Islet of Langerhans (tissue), 1 donor: ENCODE measurements around the gene HCN4.
A peak's percentile ranks its signal among the peaks of the same experiment; 100 is the strongest.
"Not testable (repeated sequence)": the region's sequence is repeated elsewhere in the genome, so short reads cannot be mapped to it uniquely, and the experiment has no call there.

Experiments
- FAIRE-seq: peaks from one replicate; lab custom pipeline; 2011; peaks lifted over from hg19 to GRCh38; lab: Jason Lieb, UNC

Gene HCN4

DNA sequence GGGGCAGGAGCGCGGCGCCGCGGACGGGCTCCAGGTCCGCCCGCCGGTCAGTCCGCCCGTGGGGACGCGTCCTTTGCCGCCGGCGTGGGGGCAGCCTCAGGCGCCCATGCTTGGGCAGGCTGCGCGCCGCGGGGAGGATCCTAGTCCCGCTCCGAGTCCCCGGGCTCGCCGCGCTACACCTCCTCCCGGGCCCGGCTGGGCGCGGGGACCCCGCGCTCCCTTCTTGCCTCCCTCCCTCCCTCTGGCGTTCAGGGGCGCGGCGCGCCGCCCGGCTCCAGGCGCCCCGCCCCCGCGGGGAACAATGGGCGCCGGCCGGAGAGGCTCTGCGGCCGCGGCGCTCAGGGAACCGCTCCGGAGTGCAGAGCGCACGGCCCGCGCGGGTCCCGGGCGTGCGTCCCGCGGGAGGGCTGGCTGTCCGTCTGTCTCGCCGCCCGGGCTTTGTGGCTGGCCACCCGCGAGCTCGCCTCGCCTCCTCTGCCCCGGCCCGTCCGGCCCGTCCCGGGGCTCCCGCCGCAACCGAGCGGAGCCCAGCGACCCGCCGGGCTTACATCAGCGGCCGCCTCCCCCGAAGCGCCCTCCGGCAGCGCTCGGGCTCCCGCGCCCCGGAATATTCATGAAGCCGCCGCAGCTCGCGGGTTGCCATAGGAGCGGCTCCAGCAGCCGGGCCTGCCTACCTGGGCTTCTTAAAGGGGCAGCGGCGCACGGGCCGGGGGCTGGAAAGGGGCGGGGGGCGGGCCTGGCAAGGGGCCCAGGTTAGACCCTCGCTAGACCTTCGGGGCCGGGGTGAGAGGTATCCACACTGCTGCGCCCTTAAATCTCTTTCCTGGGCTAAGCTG, at the start of gene HCN4:
HCN4 (minus strand) TSS at position 658 of the 836 bp plus-strand sequence. CDS start 688 bp downstream, outside the sequence.
- FAIRE-seq = no peak

DNA sequence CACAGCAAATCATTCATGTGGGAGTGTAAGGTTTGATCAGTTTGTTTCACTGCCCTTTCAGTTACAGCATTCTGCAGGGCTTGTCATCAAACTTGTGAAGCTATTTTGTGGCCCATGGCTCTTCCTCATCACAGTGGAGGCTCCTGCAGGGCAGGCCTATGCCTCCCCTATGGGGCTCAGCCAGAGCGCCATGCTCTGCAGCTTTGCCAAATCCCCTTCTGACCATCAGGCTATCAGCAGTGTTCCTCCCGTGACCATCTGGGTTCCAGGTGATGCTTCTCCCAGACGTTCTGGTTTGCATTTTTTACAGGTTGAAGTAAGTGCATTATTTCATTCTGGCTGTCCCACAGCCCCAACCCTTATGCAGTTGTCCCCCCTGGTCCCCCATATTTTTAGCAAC, 46.1 kb upstream of the HCN4 start:
- FAIRE-seq = no peak

DNA sequence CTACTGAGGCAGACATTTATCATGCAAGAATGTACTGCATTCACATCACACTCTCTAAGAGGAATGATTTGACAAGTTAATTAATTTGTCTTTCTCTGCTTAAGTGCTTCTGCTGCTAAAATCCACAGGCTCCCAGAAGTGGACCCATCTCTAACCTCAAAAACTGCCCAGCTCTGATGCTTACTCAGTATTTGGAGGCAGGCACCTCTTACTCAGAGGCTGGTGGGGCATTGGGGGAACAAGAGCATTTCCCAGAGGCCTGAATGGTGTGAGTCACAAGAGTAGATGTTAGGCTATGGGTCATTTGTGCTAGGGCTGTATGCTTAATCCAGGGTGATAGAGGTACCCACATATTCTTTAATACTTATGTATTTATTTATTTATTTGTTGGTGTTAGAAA, 34.4 kb upstream of the HCN4 start:
- FAIRE-seq = no peak

DNA sequence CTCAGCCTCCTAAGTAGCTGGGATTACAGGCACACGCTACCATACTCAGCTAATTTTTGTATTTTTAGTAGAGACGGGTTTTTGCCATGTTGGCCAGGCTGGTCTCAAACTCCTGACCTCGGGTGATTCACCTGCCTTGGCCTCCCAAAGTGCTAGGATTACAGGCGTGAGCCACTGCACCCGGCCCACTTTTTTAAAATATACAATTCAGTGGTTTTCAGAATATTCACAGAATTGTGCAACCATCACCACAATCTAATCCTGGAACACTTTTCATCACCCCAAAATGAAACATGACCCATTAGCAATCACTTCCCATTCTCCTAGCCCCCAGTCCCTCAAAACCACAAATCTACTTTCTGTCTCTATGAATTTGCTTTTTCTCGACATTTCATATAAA, 31.5 kb upstream of the HCN4 start:
- FAIRE-seq = not testable (repeated sequence)

DNA sequence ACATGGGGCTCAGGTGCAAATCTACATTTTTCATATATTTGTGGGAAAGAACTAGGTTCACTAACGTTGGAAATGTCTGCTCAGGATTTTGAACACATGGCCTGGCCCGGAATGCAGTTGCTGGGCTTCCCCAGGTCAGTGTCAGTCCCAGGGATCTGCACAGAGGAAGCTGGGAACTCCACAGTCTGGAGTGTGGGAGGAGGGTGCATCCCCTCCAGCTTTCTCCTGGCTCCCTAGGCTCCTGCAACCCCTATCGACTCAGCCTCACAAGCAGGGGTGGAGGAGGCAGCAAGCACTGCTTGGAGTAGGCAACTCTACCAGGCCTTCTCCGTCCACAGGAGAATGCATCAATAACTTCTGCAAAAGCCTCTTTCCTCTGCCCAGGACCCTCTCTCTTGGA, 30.1 kb upstream of the HCN4 start:
- FAIRE-seq = no peak

DNA sequence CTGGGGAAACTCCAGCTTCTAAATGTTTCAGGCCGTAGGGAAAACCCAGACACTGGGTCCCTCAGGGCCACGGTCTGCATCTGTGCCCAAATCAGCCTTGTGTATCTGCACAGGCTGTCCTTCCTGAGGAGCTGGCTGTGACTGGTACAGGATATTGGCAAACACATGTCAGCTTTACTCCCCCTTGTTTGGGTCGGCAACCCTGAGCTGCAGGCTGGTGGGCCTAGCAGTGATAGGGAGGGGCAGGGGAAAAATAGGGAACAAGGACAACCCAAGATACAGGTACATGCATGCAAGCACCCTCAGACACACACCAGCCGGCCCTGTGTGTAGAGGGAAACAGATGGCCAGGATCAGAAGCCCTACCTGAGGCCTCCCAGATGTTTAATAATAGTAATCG, 28.7 kb upstream of the HCN4 start:
- FAIRE-seq = no peak

DNA sequence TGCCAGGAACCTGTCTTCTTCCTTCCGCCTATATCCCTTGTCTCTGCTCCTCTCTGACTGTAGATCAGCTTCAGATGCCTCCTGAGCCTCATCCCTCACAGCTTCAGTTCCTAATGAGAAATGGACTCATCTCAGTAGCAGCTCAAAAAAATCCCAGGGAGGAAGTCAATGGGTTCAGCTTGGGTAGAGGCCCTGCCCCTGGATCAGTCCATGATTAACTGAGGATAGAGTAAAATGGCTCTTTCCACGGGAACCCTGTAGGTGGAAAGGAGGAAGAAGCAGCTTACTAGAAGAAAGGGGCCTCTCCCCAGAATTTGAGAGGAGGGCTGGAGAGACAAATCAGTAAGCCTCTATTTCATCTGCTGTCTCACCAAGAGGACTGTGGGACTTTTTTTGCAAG, 26.9 kb upstream of the HCN4 start:
- FAIRE-seq = no peak

DNA sequence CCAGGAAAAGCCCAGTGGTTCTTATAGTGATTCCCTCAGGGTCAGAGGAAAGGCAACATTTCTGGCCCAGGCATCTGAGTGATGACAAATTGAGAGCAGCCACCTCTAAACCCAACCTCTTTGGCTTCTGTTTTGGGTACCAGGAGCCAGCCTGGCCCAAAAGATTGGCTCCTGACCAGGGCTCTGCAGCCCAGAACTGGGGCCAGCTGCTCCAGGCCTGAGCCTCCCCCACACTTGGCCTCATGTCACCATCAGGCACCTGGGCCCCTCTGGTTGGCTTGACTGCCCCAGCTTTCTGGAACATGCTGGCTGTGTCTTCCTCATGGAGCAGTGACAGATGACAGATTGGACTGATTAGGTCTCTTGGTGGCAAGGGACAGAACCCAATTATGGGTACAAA, 26.0 kb upstream of the HCN4 start:
- FAIRE-seq = no peak

DNA sequence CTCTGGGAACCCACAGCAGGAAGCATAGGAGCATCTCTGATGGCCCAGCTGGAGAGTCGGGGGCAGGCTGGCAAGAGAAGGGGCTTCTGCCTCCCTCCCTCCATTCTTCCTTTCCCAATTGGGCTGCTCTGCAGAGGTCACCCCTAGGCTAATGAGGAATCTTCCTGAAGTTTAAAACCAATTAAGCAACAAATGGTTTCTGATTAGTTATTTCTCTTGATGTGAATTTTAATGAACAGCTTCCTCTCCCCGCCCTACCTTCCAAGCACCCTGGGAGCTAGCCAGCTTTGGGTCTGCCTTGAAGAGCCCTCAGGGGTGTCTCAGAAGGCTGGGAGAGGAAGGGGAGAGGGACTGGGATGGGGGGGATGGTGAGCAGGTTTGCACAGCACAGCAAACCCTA, 24.6 kb upstream of the HCN4 start:
- no peak for FAIRE-seq

DNA sequence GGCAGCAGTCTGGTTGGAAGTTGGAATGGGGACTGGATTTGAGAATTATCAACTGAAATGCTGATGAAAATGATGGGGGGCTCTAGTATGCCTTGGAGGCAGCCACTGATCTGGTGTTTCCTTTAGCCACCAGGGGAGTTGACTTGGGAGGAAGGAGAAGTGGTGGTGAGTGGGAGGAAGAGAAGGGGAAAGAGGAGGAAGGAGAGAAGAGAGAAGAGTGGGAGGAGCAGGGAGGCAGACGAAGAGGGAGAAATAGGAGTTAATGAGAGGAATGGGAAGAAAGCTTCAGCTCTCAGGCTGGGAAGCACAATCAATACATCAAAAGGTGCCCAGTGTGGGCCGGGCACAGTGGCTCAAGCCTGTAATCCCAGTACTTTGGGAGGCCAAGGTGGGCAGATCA, 23.3 kb upstream of the HCN4 start:
- FAIRE-seq = no peak

DNA sequence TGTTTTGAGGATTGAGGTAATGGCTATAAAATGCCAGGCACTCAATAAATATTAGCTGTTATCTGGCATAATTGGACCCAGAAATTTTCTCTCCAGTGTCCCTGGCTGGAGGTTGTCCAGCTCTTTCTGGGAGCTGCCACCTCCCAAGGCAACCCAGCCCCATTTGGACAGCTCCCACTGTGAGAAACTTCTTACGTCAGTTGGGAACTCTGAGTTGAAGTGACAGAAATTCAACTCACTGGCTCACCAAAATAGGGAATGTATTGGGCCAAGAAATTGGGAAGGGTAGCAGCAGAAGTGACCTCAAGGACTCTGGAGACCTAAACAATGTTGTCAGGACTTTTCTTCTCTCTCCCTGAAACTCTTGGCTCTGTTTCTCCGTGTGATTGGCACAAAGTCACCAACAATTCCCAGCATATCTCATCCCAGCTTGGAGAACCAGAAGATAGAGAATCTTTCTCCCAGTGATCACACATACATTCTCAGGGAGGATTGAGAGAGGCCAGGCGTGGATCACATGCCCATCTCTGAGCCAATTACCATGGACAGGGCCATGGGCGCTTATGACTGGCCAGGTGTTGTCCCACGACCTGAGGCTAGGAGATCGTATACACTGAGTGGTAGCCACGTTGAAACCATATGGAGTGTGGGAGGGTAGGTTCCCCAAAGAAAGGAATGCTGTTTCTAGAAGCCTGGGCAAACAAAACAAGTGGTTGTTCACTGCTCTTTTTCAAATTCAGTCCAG, 22.5 kb upstream of the HCN4 start:
- FAIRE-seq = no peak

DNA sequence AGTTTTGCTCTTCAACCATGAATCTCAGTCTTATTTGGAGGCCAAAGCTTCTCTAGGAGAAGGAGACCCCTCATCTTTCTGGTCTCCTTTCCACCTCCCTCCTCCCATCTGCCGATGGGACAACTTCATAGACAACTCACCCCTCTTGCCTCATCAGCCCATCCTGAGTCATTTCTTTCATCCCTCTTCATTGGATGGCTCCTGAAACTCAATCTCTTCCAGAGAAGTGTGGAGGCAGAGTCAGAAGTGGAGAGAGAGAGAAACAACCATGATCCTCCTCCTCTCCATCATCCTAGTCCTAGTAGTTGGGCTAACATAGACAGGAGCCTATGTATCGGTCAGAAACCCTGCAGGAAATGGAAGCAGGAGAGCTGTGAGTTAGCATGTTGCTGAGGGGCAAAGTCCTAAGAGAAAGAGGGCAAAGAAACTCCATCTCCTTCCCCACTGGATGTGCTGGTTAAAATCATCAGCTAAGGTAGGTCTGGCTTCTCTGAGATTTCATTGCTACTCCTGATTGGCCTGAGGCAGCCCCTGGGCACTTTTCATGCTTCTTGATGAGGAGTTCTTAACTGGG, 21.3 kb upstream of the HCN4 start:
- no peak for FAIRE-seq

DNA sequence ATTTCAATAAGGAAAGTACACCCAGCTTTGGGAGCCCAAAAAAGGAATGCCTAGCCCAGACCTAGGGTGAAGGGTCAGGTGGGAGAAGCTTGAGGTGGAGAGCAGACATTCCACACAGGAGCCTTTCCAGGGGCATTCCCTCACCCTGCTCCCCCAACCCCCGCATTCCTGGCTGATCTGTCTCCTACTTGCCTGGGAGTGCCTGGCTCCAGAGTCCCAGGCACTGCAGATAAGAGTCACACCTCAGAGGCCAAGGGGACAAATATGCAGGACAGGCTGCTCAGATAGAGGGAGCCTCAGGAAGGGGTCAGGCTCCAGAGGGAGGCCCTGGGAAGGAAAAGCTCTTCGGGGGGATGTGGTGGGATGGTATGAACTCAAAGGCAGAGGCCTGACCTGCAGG, 20.8 kb upstream of the HCN4 start:
- FAIRE-seq = no peak

DNA sequence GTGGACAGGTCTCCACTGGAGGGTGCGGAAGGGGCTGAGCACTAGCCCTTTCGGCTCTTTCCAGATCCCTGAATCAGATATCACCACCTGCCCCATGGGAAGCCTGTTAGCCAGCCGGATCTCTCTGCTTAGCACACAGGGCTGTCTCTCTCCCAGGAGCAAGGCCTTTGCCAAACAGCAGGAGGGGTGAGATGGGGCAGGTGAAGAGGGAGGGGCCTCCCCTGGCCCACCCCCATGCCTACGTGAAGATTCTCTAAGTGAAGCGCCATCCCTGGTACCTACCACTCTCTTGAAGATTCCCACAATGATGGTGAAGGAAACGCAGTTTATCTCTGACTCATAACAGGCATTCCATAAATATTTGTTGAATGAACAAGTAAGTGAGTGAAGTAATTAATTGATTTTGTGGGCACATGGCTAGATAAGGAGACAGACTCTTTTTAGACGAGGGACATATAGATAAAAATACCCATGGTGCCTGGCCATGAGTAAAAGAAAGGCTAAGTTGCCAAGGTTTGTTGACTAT, 19.6 kb upstream of the HCN4 start:
- peak; percentile 38 for FAIRE-seq

DNA sequence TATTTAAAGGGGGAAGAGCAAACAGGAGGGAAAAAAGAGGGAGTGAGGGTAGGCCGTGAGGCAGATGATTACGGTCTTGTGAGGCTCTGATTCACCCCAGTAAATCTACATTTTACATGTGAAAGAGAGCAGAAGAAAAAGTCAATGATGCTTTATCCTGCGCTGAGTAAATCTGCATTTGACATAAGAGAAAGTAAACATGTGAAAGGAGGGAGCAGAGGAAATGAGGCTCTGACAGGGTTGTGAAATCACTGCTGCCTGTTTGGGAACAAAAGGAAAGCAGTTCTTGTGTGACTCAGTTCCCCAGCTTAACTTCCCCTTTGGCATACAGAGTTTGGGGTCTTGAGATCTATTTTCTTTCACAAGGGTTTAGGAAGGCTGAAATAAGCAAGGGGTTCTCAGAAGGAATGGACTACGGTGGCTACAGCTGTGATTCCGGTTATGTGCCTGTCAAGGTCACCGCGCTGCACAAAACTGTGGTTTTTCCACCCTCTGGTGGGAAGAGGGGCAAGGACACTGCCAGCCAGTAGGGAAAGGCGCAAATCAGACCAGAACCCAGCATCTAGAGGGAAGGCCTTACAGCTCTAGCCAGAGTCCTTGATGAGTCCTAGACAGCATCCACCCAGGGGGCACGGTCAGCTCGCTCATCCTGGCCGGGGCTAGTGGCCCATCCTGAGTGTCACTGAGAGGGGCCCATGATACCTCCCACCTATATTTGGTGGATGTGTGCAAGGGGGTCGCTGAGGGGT, 18.9 kb upstream of the HCN4 start:
- no peak for FAIRE-seq

DNA sequence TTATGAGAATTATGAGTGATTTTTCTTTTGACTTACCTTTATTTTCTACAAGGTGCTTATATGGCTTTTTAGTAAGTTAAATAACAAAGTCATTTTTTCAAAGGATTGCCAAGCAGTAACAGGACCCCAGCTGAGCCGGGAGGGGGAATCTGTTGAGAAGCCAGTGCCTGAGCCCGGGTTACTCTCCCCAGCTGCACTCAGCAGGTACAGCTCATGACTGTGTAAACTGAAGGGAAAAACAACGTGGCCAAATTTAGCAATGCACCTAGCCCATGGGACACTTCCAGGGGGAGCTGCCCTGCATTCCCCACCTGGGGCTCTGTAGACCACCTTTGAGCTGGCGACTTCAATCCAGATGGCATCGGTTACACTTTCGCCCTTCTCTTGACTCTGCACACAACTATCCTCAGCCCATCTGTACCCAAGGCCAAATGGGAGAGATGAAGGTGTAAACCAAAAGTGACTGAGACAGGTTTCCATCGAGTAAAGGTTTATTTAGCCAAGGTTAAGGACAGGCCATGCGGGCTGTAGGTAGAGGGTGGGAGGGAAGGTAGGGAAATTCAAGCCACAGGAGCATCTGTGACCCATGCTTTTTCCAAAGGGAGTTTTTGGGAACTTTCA, 18.2 kb upstream of the HCN4 start:
- no peak for FAIRE-seq

DNA sequence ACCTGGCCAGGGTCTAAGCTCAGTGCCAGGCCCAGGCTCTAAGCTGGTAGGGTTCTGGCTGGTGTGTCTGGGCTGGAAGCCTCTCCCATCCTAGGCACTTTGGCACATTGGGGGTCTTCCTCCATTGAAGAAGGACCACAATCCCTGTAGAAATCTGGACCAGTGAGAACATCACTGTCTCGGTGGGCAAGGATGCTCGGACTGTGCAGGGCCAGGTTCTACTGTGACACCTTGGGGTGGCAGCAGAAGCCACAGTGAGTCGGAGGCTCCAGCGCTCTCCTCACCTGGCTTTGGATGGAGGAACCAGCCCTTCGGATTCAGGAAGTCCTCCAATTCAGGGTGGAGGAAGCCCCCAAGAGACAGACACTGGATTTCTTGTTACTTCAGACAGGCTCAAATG, 17.5 kb upstream of the HCN4 start:
- FAIRE-seq = no peak

DNA sequence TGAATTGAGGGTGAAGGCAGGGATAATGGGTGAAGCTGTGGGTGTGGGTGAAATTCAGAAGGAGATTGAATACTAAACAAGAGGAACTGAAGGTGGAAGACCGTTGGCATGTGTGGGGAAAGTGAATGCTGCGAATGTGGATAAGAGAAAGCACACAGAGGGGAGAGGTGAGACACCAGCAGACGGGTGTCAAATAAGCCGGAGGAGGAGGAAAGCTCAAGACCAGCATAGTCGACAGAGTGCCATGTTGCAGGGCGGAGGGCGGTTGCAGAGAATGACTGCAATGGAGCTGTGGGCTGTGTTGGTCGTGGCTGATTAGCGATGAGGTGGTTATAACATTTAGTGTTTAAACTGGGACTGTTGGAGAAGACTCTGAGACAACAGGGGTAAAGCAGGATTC, 16.4 kb upstream of the HCN4 start:
- no peak for FAIRE-seq

DNA sequence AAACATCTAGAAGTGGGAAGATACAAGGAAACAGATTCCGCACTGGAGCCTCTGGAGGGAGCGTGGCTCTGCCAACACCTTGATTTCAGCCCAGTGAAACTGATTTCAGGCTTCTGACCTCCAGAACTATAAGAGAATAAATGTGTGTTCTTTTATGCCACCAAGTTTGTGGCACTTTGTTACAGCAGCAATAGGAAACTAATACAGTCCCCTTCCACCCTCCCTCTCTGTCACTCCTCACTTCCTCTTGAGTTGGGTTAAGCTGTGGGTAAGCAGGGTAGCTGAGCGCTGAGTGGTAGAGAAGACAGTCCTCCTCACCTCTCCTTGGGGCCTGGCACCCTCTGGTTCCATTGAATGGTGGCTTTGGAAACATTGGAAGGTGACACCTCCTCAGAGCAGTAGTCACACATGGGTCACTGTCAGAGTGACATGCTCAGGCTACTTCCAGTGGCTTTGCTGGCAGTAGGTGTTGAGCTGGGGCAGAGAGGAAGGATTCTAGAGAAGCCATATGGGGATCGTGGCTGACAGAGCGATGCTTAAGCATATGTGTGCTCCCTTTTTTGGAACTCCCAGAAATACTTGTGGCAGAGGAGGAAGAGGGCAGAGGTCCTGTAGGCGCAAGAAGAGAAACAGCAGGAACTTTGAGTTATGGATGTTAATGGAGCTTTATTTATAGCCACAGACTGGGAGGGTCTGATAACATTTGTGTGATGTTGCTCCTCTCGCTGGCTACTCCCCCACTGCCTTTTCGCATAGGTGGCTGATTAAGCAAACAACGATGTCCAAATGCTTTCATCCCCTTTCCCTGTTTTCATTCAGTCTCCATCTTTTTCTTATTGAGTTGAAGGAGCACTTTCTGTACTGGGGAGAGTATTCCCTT, 14.8 kb upstream of the HCN4 start:
- no peak for FAIRE-seq

DNA sequence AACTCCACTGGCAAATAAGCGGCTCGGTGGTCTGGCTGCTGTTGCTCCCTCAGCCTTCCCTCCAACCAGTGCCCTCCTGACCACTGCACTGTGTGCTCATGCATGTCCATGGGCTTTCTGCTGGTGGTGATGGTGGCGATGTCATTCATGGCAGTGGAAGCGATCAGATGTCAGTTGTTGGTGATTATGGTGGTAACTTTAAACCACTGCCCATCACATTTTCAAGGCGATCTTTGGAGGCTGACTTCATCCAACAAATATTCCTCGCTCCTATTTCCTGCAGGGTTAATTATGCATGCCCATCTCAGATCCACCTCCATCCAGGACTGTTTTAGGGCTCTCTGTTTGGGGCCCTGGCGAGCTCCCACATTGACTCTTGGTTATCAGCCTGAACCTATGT, 13.4 kb upstream of the HCN4 start:
- no peak for FAIRE-seq

DNA sequence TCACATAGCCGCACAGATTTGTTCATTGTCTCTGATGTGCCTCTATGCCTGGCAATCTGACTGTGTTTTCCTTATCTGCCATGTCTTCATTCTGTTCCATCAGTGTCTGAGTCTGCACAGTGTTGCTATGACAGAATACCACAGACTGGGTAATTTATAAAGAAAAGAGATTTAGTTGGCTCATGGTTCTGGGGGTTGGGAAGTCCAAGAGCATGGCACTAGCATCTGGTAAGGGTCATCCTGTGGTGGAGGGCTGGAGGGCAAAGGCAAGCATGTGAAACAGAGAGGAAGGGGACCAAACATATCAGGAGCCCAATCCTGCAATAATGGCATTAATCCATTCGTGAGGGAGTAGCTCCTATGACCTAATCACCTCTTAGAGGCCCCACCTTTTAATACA, 11.9 kb upstream of the HCN4 start:
- no peak for FAIRE-seq
